Measurements from ENCODE around the gene KIAA0930. TPM values are rescaled to one million over a fixed set of nuclear protein-coding genes. Genes with fewer than 3 reads are reported as not detected.
A peak's percentile ranks its signal among the peaks of the same experiment; 100 is the strongest.

The KIAA0930 gene
- total RNA-seq, 2 experiments from 2014 or later, result 16.6 to 19.5 TPM

GRCh38 chr22:45183974-45184373, 56.7 kb downstream of the KIAA0930 start:
- Mint-ChIP-seq H3K27me3 (ENCODE audit: low read depth) (no peaks in the 10 kb centered on the region), H3K27ac (no peak overlapping the region), H3K9me3 (no peaks in the 10 kb centered on the region), H3K4me3 (no peak overlapping the region), H3K36me3 (ENCODE audit: low read depth) (peaks cover 44% of the 10 kb centered on the region), H3K4me1 (ENCODE audit: low read depth) (peaks cover 38% of the 10 kb centered on the region)
- DNase-seq, result no peak
- intact Hi-C loops (cut with micrococcal nuclease), result no loop called here
- CTCF ChIA-PET, result interaction anchor here (1.2 kb wide), 1 partner anchor 82 kb away, joined by 4 read pairs; no protein-coding TSS in a partner anchor

GRCh38 chr22:45181766-45182165, 58.9 kb downstream of the KIAA0930 start:
- DNase-seq, result no peak
- Mint-ChIP-seq H3K27ac (peak overlapping the region; percentile 79), H3K36me3 (ENCODE audit: low read depth) (peaks cover 61% of the 10 kb centered on the region), H3K4me3 (no peak overlapping the region), H3K4me1 (ENCODE audit: low read depth) (peaks cover 51% of the 10 kb centered on the region), H3K27me3 (ENCODE audit: low read depth) (no peaks in the 10 kb centered on the region), H3K9me3 (no peaks in the 10 kb centered on the region)
- CTCF ChIA-PET, result no interaction called here
- intact Hi-C loops (cut with micrococcal nuclease), result no loop called here

GRCh38 chr22:45181240-45181639, 59.5 kb downstream of the KIAA0930 start:
- Mint-ChIP-seq H3K27me3 (ENCODE audit: low read depth) (no peaks in the 10 kb centered on the region), H3K36me3 (ENCODE audit: low read depth) (peaks cover 66% of the 10 kb centered on the region), H3K4me3 (no peak overlapping the region), H3K9me3 (no peaks in the 10 kb centered on the region), H3K4me1 (ENCODE audit: low read depth) (peaks cover 51% of the 10 kb centered on the region), H3K27ac (peak overlapping the region; percentile 79)
- CTCF ChIA-PET, result no interaction called here
- DNase-seq, result no peak
- intact Hi-C loops (cut with micrococcal nuclease), result no loop called here

- CTCF ChIA-PET, result interaction anchor here (0.7 kb wide), 1 partner anchor 12 kb away, joined by 3 read pairs; no protein-coding TSS in a partner anchor
- Mint-ChIP-seq H3K27ac (no peak overlapping the region), H3K4me3 (no peak overlapping the region), H3K27me3 (ENCODE audit: low read depth) (no peaks in the 10 kb centered on the region), H3K9me3 (no peaks in the 10 kb centered on the region), H3K4me1 (ENCODE audit: low read depth) (peaks cover 53% of the 10 kb centered on the region), H3K36me3 (ENCODE audit: low read depth) (peaks cover 73% of the 10 kb centered on the region)
- intact Hi-C loops (cut with micrococcal nuclease), result no loop called here
- no peak for DNase-seq
These were observed 60.5 kb downstream of the KIAA0930 start for GRCh38 chr22:45180146-45180679.

- Mint-ChIP-seq H3K9me3 (no peaks in the 10 kb centered on the region), H3K27ac (peak overlapping the region; percentile 32), H3K4me3 (no peak overlapping the region), H3K27me3 (ENCODE audit: low read depth) (no peaks in the 10 kb centered on the region), H3K4me1 (ENCODE audit: low read depth) (peaks cover 60% of the 10 kb centered on the region), H3K36me3 (ENCODE audit: low read depth) (peaks cover 74% of the 10 kb centered on the region)
- DNase-seq, result peak; percentile 23
- CTCF ChIA-PET, result no interaction called here
- intact Hi-C loops (cut with micrococcal nuclease), result no loop called here
These were observed 61.2 kb downstream of the KIAA0930 start for GRCh38 chr22:45179276-45180049.

GRCh38 chr22:45172881-45173585, 67.7 kb downstream of the KIAA0930 start:
- peak; percentile 29 for DNase-seq
- peak overlapping the region; percentile 75 for H3K27ac Mint-ChIP-seq
- H3K4me1 Mint-ChIP-seq (ENCODE audit: low read depth), result peaks cover 83% of the 10 kb centered on the region
- peaks cover 85% of the 10 kb centered on the region for H3K36me3 Mint-ChIP-seq (ENCODE audit: low read depth)
- CTCF ChIA-PET, result interaction anchor here (0.7 to 1.2 kb wide), 5 partner anchors 8 to 129 kb away, joined by 3 to 5 read pairs (median 4); partner anchors contain the start of gene NUP50
- no peak overlapping the region for H3K4me3 Mint-ChIP-seq
- no peaks in the 10 kb centered on the region for H3K27me3 Mint-ChIP-seq (ENCODE audit: low read depth)
- intact Hi-C loops (cut with micrococcal nuclease), result loop anchor here (1.0 kb wide), 1 partner anchor 10 kb away; the partner anchor contains the start of gene NUP50
- H3K9me3 Mint-ChIP-seq, result no peaks in the 10 kb centered on the region

- no peak for DNase-seq
- no peaks in the 10 kb centered on the region for H3K27me3 Mint-ChIP-seq (ENCODE audit: low read depth)
- CTCF ChIA-PET, result no interaction called here
- peaks cover 78% of the 10 kb centered on the region for H3K36me3 Mint-ChIP-seq (ENCODE audit: low read depth)
- H3K27ac Mint-ChIP-seq, result peak overlapping the region; percentile 52
- H3K4me1 Mint-ChIP-seq (ENCODE audit: low read depth), result peaks cover 83% of the 10 kb centered on the region
- H3K4me3 Mint-ChIP-seq, result no peak overlapping the region
- H3K9me3 Mint-ChIP-seq, result no peaks in the 10 kb centered on the region
- intact Hi-C loops (cut with micrococcal nuclease), result loop anchor here (2.0 kb wide), 1 partner anchor 41 kb away; no protein-coding TSS in a partner anchor
These were observed 68.9 kb downstream of the KIAA0930 start for GRCh38 chr22:45171830-45172229.

- CTCF ChIA-PET, result no interaction called here
- Mint-ChIP-seq H3K4me1 (ENCODE audit: low read depth) (peaks cover 85% of the 10 kb centered on the region), H3K27me3 (ENCODE audit: low read depth) (no peaks in the 10 kb centered on the region), H3K4me3 (peak overlapping the region; percentile 41), H3K9me3 (no peaks in the 10 kb centered on the region), H3K36me3 (ENCODE audit: low read depth) (peaks cover 69% of the 10 kb centered on the region), H3K27ac (peak overlapping the region; percentile 87)
- intact Hi-C loops (cut with micrococcal nuclease), result loop anchor here (2.0 kb wide), 1 partner anchor 39 kb away; no protein-coding TSS in a partner anchor
- peak; percentile 69 for DNase-seq
These were observed 70.9 kb downstream of the KIAA0930 start for GRCh38 chr22:45169591-45170466.

- H3K4me3 Mint-ChIP-seq, result no peak overlapping the region
- no peaks in the 10 kb centered on the region for H3K9me3 Mint-ChIP-seq
- H3K27ac Mint-ChIP-seq, result peak overlapping the region; percentile 42
- intact Hi-C loops (cut with micrococcal nuclease), result no loop called here
- no peaks in the 10 kb centered on the region for H3K27me3 Mint-ChIP-seq (ENCODE audit: low read depth)
- peaks cover 64% of the 10 kb centered on the region for H3K4me1 Mint-ChIP-seq (ENCODE audit: low read depth)
- H3K36me3 Mint-ChIP-seq (ENCODE audit: low read depth), result peaks cover 50% of the 10 kb centered on the region
- CTCF ChIA-PET, result no interaction called here
- no peak for DNase-seq
These were observed 73.8 kb downstream of the KIAA0930 start for GRCh38 chr22:45166932-45167331.

GRCh38 chr22:45164270-45165088, 76.2 kb downstream of the KIAA0930 start:
- intact Hi-C loops (cut with micrococcal nuclease), result loop anchor here (5.0 kb wide), 1 partner anchor 153 kb away; no protein-coding TSS in a partner anchor
- Mint-ChIP-seq H3K4me3 (peak overlapping the region; percentile 84), H3K36me3 (ENCODE audit: low read depth) (peaks cover 39% of the 10 kb centered on the region), H3K27me3 (ENCODE audit: low read depth) (no peaks in the 10 kb centered on the region), H3K9me3 (no peaks in the 10 kb centered on the region), H3K27ac (peak overlapping the region; percentile 96), H3K4me1 (ENCODE audit: low read depth) (peaks cover 63% of the 10 kb centered on the region)
- peak; percentile 37 for DNase-seq
- CTCF ChIA-PET, result interaction anchor here (0.7 to 1.1 kb wide), 4 partner anchors 9 to 157 kb away, joined by 3 to 4 read pairs (median 3); no protein-coding TSS in a partner anchor
